Dermis microvascular lymphatic vessel endothelial cell (primary cell): ENCODE results near the gene KIAA1143. TPM values are rescaled to one million over a fixed set of nuclear protein-coding genes. Genes with fewer than 3 reads are reported as not detected.

Source experiments
- total RNA-seq: library from RNA; depleted of rRNA; stranded (reverse); fragments of >200 nt; gene quantifications from 2 replicates; pipeline ENCODE4 v1.2.1, GENCODE V29; 2014

The KIAA1143 gene
- total RNA-seq, 1 donor from 2014 or later: 14.5 TPM

Other genes with a start within 250 kb of the KIAA1143 start
- gene ZKSCAN7, start 206.4 kb downstream of the KIAA1143 start, total RNA-seq: 1.4 and 2.0 TPM in 2 replicates
- gene ZNF660, start 176.7 kb downstream of the KIAA1143 start, total RNA-seq: 0.51 and 0.76 TPM in 2 replicates
- 5.4 and 6.8 TPM in 2 replicates for gene ZNF197, start 136.6 kb downstream of the KIAA1143 start, total RNA-seq
- gene ZNF35, start 112.9 kb downstream of the KIAA1143 start, total RNA-seq: 10.1 and 12.5 TPM in 2 replicates
- gene ZNF502, start 49.0 kb downstream of the KIAA1143 start, total RNA-seq: 1.9 and 2.5 TPM in 2 replicates
- gene ZNF501, start 32.0 kb downstream of the KIAA1143 start, total RNA-seq: 3.2 and 4.2 TPM in 2 replicates
- gene KIF15, start 175 bp upstream of the KIAA1143 start, total RNA-seq: 2.9 and 8.3 TPM in 2 replicates
- 8.5 and 9.6 TPM in 2 replicates for gene TMEM42, start 100.3 kb upstream of the KIAA1143 start, total RNA-seq
- gene TGM4, start 113.0 kb upstream of the KIAA1143 start, total RNA-seq: 0.13 TPM in 2 replicates
- 55.8 and 94.1 TPM in 2 replicates for gene ZDHHC3, start 214.6 kb upstream of the KIAA1143 start, total RNA-seq
- gene EXOSC7, start 214.6 kb upstream of the KIAA1143 start, total RNA-seq: 35.0 and 43.1 TPM in 2 replicates